Measurements from ENCODE around the gene RPS2. TPM values are rescaled to one million over a fixed set of nuclear protein-coding genes. Genes with fewer than 3 reads are reported as not detected.

The RPS2 gene
- total and polyA plus RNA-seq, 12 donors = 691 to 3,593 (median 903) TPM

DNA sequence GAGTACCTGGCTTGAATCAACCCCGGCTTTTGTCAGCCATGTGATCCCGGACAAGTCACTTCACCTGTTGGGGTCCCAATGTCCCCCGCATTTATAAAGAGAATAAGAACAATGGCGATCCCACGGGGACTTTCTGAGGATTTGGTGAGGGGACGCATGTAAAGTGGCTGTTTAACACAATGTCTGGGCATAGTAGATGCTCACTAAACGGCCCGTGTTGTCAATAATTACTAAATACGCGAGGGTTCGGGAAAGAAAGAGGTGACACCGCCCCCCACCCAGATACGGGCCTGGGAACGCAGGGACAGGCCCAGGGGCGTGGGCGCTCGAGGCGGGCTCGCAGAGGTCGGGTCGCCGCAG lies 26.9 kb upstream of the RPS2 start:
- DNase-seq = no peak
- Histone ChIP-seq H3K4me1 (peaks cover 5 to 27% (median 22%) of the 10 kb centered on the region in 9 donors), H3K27me3 (peaks cover 12 to 40% (median 36%) of the 10 kb centered on the region in 7 donors), H3K36me3 (peaks cover 0 to 13% (median under 1%) of the 10 kb centered on the region in 9 donors), H3K4me3 (peak overlapping the region in 9 of 10 donors; percentile 31 to 60 (median 50)), H3K27ac (peak overlapping the region in 2 of 10 donors; percentile 14 to 77), H3K9me3 (no peaks in the 10 kb centered on the region)
- WGBS, 2 donors = 13 to 16% methylated on average over 22 of the region's 22 CpGs
- intact Hi-C loops (cut with DNase I) = no loop called here
- peak in 2 of 8 donors; percentile 2 to 10 for ATAC-seq
- TF ChIP-seq, protein P1, sequence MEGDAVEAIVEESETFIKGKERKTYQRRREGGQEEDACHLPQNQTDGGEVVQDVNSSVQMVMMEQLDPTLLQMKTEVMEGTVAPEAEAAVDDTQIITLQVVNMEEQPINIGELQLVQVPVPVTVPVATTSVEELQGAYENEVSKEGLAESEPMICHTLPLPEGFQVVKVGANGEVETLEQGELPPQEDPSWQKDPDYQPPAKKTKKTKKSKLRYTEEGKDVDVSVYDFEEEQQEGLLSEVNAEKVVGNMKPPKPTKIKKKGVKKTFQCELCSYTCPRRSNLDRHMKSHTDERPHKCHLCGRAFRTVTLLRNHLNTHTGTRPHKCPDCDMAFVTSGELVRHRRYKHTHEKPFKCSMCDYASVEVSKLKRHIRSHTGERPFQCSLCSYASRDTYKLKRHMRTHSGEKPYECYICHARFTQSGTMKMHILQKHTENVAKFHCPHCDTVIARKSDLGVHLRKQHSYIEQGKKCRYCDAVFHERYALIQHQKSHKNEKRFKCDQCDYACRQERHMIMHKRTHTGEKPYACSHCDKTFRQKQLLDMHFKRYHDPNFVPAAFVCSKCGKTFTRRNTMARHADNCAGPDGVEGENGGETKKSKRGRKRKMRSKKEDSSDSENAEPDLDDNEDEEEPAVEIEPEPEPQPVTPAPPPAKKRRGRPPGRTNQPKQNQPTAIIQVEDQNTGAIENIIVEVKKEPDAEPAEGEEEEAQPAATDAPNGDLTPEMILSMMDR (IDR thresholded peaks at IDR 0.05) = no peak

DNA sequence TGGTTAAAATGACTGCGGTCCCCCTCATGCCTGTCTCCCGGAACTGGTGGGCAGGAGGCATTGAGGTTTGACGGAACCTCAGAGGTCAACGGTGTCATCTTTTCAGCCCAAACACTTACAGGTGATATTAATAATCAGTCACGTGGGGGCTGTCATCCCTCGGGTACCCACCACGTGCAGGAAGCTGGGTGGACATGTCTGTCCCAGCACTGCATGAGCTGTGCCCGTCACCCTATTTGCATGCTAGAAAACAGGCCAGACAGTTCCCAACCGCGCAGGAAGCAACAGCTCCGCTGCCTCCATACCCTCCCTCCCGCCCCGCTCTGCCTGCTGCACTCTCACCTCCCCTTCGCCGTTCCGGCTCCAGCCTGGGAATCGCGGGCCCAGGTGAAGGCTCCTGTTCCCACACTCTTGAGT lies 26.5 kb upstream of the RPS2 start:
- Histone ChIP-seq H3K4me1 (peaks cover 5 to 27% (median 22%) of the 10 kb centered on the region in 9 donors), H3K27me3 (peaks cover 12 to 40% (median 36%) of the 10 kb centered on the region in 7 donors), H3K27ac (no peak overlapping the region), H3K36me3 (peaks cover 0 to 13% (median 5%) of the 10 kb centered on the region in 9 donors), H3K4me3 (peak overlapping the region in 2 of 10 donors; percentile 53 to 60), H3K9me3 (no peaks in the 10 kb centered on the region)
- WGBS, 2 donors = 7 to 10% methylated on average over 18 of the region's 18 CpGs
- DNase-seq (peak in 1 of 2 donors; percentile 24), ATAC-seq (peak in 3 of 8 donors; percentile 7 to 19 (median 18))
- TF ChIP-seq, protein P1 (IDR thresholded peaks at IDR 0.05) = no peak
- intact Hi-C loops (cut with DNase I) = no loop called here

DNA sequence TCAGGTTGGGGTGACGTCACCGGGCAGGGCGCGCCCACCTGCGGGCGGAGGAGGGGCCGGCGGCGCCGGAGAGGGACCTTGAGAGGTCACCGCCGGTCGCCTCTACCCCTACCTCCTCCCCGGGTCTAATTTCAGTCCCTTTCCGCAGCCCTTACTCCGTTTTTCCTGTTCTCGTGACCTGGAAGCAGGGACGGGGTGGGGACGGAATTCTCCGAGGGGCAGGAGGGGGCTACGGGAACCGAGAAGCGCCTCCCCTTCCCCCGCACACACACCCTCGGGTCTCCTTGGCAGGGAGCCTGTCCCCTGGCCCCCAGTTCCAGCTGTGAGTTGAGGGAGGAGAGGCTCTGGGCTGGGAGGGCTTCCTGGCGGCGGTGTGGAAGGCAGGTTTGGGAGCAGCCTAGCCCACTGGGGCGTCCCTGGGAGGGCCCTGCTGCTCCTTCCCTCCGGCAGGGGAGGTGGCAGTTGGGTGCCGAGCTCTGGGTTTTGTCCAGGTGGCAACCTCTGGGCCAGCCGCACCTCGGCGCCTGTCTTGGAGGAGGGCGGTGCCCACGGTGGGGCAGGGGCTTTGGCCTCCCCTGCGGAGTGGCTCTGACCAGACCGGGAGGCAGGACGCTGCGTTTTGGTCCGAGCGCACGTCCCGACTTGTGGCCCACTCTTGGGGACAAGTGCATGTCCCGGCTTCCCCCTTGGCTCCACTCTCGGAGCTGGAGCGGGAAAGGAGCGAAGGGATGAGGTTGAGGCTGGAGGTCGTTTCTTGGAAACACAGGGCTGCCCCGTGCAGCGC lies 25.9 kb upstream of the RPS2 start:
- TF ChIP-seq, protein P1 (IDR thresholded peaks at IDR 0.05) = no peak
- Histone ChIP-seq H3K4me3 (peak overlapping the region in 5 of 10 donors; percentile 10 to 60 (median 24)), H3K27ac (no peak overlapping the region), H3K27me3 (peaks cover 12 to 40% (median 36%) of the 10 kb centered on the region in 7 donors), H3K9me3 (no peaks in the 10 kb centered on the region), H3K36me3 (peaks cover 0 to 19% (median 11%) of the 10 kb centered on the region in 9 donors), H3K4me1 (peaks cover 5 to 28% (median 22%) of the 10 kb centered on the region in 9 donors)
- 2% methylated on average over 50 of the region's 50 CpGs for WGBS, 2 donors
- DNase-seq (peak in 1 of 2 donors; percentile 20), ATAC-seq (no peak)
- intact Hi-C loops (cut with DNase I) = no loop called here

DNA sequence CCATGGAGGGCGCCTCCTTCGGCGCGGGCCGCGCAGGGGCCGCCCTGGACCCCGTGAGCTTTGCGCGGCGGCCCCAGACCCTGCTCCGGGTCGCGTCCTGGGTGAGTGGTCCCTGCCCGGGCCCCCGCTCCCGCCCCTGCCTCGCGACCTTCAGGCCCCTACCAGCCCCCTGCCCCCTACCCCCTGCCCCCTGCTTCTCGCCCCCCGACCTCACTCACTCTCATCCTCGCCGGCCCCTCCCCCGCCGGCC lies 25.4 kb upstream of the RPS2 start:
- Histone ChIP-seq H3K9me3 (no peaks in the 10 kb centered on the region), H3K4me1 (peaks cover 6 to 33% (median 24%) of the 10 kb centered on the region in 9 donors), H3K4me3 (peak overlapping the region in 5 of 10 donors; percentile 10 to 60 (median 24)), H3K36me3 (peaks cover 0 to 23% (median 12%) of the 10 kb centered on the region in 9 donors), H3K27me3 (peaks cover 12 to 40% (median 36%) of the 10 kb centered on the region in 7 donors), H3K27ac (no peak overlapping the region)
- ATAC-seq (no peak), DNase-seq (no peak)
- intact Hi-C loops (cut with DNase I) = no loop called here
- TF ChIP-seq, protein P1 (IDR thresholded peaks at IDR 0.05) = no peak
- 0 to 1% methylated on average over 18 to 25 of the region's 25 CpGs for WGBS, 2 donors

All from heart right ventricle (tissue), 16 donors.